SK-N-MC (cell line): ENCODE measurements around the gene RPL15.

Experiments
- DNase-seq: peaks from one replicate; pipeline ENCODE4 v3.0.0-alpha.2; 2011; ENCODE audit warnings: low read depth, low spot score
- H3K27ac ChIP-seq: fragments of 200-600 bp; sonication (generic); 2 replicates; pipeline ENCODE4 v1.5.1; 2016; ENCODE audit warnings: mixed run types
- H3K36me3 ChIP-seq: fragments of 200-600 bp; sonication (generic); 2 replicates; pipeline ENCODE4 v1.6.1; 2017; ENCODE audit warnings: antibody characterized with exemption, low read length, mixed read lengths; ENCODE audit not compliant: insufficient read depth
- H3K4me3 ChIP-seq: fragments of 200-600 bp; sonication (generic); 2 replicates; pipeline ENCODE4 v1.5.1; 2016
- H3K9ac ChIP-seq: fragments of 200-600 bp; sonication (generic); 2 replicates; pipeline ENCODE4 v1.8.0; 2017; ENCODE audit warnings: mixed run types, mixed read lengths; ENCODE audit not compliant: insufficient read length
- H3K9me3 ChIP-seq: fragments of 200-600 bp; sonication (generic); 2 replicates; pipeline ENCODE4 v1.6.1; 2017; ENCODE audit warnings: low read depth, mild to moderate bottlenecking, antibody characterized with exemption, low read length, moderate library complexity, mixed read lengths
- EZH2 ChIP-seq: fragments of 200-600 bp; sonication (generic); IDR thresholded peaks from one replicate; pipeline ENCODE4 v1.6.1; 2017; ENCODE audit warnings: antibody characterized with exemption
- FOXP2 ChIP-seq: optimal IDR thresholded peaks from 2 replicates; pipeline ENCODE3; 2011; ENCODE audit warnings: mild to moderate bottlenecking, moderate library complexity; ENCODE audit not compliant: insufficient read depth; ENCODE audit errors: extremely low read length, control extremely low read depth
- POLR2AphosphoS5 ChIP-seq: IDR thresholded peaks from 2 replicates; pipeline ENCODE4 v1.6.1; 2012; ENCODE audit warnings: mild to moderate bottlenecking, low read depth, low read length, borderline replicate concordance

Gene RPL15

GRCh38 chr3:23934253-23934652 is 17.3 kb downstream of the RPL15 start:
- no peak overlapping the region; the same call in 1 of the 2 replicates for H3K27ac ChIP-seq
- peak overlapping the region; percentile 32 for H3K9ac ChIP-seq
- peak overlapping the region; percentile 36 for H3K4me3 ChIP-seq
- no peak for TF ChIP-seq EZH2
- no peak for TF ChIP-seq POLR2AphosphoS5
- no peak for TF ChIP-seq FOXP2
- H3K9me3 ChIP-seq, result no peaks in the 10 kb centered on the region
- H3K36me3 ChIP-seq, result no peaks in the 10 kb centered on the region
- DNase-seq, result no peak

DNA sequence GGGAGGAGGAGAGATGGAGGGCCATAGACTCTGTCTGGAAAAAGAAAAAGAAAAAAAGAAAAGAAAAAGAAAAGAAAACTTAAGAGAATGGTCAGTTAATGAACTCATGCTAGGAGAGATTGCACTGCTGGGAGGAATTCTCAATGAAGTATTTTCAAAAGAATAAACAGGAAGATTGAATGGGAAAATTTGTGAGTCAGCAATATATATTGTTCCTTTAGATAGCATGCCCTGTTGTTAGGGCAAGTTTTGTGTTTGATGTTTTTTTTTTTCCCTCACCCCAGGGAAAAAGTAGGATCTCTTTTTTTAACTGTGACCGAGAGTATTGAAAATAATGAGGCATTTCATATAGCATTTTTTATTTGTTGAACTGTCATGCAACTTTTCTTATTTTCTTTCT is 20.4 kb downstream of the RPL15 start:
- Histone ChIP-seq H3K27ac (no peak overlapping the region), H3K9ac (no peak overlapping the region), H3K9me3 (no peaks in the 10 kb centered on the region), H3K4me3 (no peak overlapping the region), H3K36me3 (no peaks in the 10 kb centered on the region)
- no peak for TF ChIP-seq EZH2
- TF ChIP-seq POLR2AphosphoS5, result no peak
- DNase-seq, result no peak

GRCh38 chr3:23938688-23939087 is 21.8 kb downstream of the RPL15 start:
- H3K9me3 ChIP-seq, result no peaks in the 10 kb centered on the region
- H3K4me3 ChIP-seq, result no peak overlapping the region
- no peak overlapping the region for H3K9ac ChIP-seq
- no peak for DNase-seq
- TF ChIP-seq EZH2 (no peak), POLR2AphosphoS5 (no peak), FOXP2 (no peak)
- H3K27ac ChIP-seq, result no peak overlapping the region
- H3K36me3 ChIP-seq, result no peaks in the 10 kb centered on the region

DNA sequence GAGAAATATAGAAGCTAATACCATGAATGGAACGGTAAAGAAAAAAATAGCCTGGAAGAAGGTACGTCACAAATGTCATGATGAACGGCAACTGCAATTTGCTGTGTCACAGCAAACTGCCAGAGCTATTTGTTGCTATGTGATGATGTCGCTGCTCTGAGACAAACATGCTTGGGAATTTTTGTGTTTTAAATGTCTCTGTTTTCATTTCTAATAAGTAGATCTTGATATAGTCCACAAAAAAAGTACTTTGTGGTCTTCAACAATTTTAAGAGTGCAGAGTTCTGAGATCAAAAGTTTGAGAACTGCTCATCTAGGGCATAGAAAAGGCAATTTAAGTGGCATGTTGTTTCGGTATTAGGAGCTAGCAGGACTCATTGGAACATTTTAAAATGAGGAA is 23.8 kb downstream of the RPL15 start:
- H3K9me3 ChIP-seq, result no peaks in the 10 kb centered on the region
- no peak overlapping the region for H3K9ac ChIP-seq
- DNase-seq, result no peak
- H3K36me3 ChIP-seq, result no peaks in the 10 kb centered on the region
- H3K4me3 ChIP-seq, result no peak overlapping the region
- no peak for TF ChIP-seq POLR2AphosphoS5
- no peak for TF ChIP-seq EZH2
- TF ChIP-seq FOXP2, result no peak
- no peak overlapping the region for H3K27ac ChIP-seq

- no peak for DNase-seq
- Histone ChIP-seq H3K9me3 (no peaks in the 10 kb centered on the region), H3K4me3 (no peak overlapping the region), H3K9ac (no peak overlapping the region), H3K27ac (no peak overlapping the region), H3K36me3 (no peaks in the 10 kb centered on the region)
- TF ChIP-seq FOXP2, result no peak
- no peak for TF ChIP-seq EZH2
- no peak for TF ChIP-seq POLR2AphosphoS5
Observed at GRCh38 chr3:23941440-23941839, 24.5 kb downstream of the RPL15 start.

DNA sequence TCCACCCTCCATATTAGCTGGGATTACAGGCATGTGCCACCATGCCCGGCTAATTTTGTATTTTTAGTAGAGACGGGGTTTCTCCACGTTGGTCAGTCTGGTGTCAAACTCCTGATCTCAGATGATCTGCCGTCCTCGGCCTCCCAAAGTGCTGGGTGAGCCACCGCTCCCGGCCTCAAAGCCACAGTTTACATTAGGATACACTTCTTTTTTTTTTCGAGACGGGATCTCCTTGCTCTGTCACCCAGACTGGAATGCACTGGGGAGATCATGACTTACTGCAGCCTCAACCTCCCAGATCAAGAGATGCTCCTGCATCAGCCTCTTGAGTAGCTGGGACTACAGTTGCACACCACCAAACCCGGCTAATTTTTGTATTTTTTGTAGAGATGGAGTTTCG is 25.6 kb downstream of the RPL15 start:
- Histone ChIP-seq H3K4me3 (no peak overlapping the region), H3K9ac (no peak overlapping the region), H3K36me3 (no peaks in the 10 kb centered on the region), H3K9me3 (no peaks in the 10 kb centered on the region), H3K27ac (no peak overlapping the region)
- DNase-seq, result no peak
- TF ChIP-seq EZH2, result no peak
- no peak for TF ChIP-seq POLR2AphosphoS5
- TF ChIP-seq FOXP2, result no peak

DNA sequence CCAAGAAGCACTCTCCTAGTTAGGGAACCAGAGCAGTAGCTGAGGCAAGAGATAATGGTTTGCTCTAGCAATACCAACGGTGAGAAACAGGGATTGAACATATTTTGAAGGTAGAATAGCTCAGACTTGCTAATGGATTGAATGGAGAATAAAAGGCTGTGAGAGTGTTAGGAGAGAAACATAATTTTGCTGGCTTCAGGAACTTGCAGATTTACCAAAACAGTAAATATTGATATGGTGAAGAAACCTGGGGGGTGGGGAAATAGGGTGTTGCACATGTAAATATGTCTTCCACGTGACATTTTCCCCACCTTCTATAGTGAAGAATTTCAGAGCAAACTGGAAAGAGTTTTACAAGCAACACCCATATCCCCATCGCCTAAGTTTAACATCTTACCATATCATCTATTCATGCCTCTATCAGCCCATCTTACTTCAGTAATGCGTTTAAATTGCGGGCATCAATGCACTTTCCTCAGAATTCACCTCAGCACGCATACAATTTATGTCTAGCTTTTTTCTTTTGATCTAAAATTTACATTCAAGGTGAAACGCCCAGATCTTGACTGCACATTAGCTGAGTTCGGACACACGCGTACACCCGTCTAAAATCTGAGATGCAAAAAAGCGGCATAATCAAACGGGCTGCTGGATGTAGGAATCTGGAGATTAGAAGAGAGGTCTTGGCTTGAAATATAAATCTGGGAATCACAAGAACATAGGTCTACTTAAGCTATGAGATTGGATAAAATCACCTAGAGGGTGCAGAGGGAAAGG is 27.3 kb downstream of the RPL15 start:
- no peak for DNase-seq
- H3K4me3 ChIP-seq, result peak overlapping the region; percentile 81
- TF ChIP-seq FOXP2, result no peak
- no peak for TF ChIP-seq EZH2
- no peak for TF ChIP-seq POLR2AphosphoS5
- no peak overlapping the region for H3K9ac ChIP-seq
- H3K27ac ChIP-seq, result no peak overlapping the region
- no peaks in the 10 kb centered on the region for H3K9me3 ChIP-seq
- H3K36me3 ChIP-seq, result no peaks in the 10 kb centered on the region

- Histone ChIP-seq H3K9me3 (no peaks in the 10 kb centered on the region), H3K9ac (peak within 1 kb of the TSS; percentile 70), H3K27ac (no peak within 1 kb of the TSS), H3K36me3 (no peaks in the 10 kb centered on the region), H3K4me3 (peak within 1 kb of the TSS; percentile 81)
- DNase-seq, result no peak
- 0 out of 2 replicates have a peak, but pooled peaks have one; percentile 13 for TF ChIP-seq POLR2AphosphoS5
- TF ChIP-seq EZH2, result no peak
Observed at GRCh38 chr3:23944861-23945662, 28.1 kb downstream of the RPL15 start, which contains the start of gene NR1D2. Gene NR1D2, plus strand, starts transcription at chr3:23945286. Its CDS starts 293 bp downstream, at chr3:23945579.
